ENCODE measurements around the gene TMEM132C.

TMEM132C gene

DNA sequence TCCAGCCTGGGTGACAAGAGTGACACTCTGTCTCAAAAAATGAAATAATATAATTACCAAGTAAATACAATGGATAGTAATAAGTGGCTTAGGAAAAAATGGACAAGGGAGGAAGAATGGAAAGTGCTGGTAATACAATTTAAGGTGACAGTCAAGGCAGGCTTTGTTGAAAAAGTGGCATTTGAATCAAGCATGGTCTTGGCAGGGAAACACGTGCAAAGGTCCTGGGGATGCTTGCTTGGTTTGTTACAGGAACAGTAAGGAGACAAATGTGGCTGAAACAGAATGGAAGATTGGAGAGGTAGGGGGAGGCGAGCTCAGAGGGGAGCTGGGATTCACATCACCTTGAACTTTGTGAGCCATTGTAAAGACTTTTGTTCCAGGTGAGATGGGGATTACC lies 153.2 kb downstream of the TMEM132C start:
- no peak for DNase-seq (ENCODE audit: low spot score)

DNA sequence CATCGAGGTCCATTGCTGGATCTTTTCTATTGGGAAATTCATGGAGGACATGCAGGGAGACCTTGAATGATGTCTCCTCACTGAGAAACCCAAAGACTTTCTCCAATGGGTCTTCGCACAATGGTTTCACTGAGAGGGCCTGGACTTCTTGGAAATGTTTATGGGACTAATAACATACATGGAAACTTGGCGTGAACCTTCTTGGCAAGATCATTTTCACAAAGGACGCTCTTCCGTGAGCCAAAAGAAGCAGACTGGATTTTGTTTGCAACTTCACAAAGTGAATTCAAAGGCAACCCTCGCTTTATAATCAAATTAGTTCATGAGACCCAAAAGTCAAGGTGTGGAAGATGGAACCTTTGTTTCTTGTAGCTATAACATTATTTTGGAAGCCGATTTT lies 154.4 kb downstream of the TMEM132C start:
- no peak for DNase-seq (ENCODE audit: low spot score)

DNA sequence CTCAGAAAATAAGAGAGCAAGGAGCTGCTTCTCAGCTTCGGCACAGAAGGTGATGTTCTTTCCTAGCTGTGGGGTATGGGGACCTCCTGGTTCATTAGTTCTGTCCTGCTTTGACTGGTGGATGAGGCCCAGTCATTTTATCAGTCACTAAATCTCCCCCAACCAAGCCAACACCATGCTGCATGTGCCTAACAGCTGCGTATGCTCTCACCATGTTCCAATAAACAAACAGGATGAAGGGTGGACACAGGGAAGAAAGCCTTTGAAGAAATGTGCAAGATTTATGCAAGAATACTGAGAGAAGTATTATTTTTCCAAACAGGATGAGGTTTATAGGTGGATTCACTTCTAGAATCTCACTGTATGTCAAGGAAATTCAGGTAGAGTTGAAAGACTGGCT lies 156.2 kb downstream of the TMEM132C start:
- DNase-seq (ENCODE audit: low spot score), result no peak

DNA sequence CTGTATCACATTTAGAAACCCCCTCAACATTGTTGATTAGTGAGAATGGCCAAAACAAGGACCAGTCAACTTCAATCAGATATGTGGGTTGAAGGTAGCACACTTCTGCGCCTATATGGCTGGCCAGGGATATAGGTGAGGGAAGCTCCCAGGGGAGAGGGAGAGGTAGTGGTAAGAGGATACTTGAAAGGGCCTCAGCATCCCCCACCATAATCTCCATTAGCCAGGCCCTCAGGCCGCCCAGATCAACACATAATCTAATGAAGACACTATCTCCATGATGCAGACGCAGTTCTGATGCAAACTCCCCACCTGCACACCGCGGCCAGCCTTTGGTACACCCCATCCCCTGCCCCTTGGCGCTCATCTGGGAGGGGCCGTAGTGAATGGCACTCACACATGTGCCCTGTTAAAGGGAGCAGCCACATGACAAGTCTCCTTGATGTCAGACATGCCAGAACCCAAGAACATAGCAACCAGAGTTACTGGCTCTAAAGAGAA lies 158.0 kb downstream of the TMEM132C start:
- no peak for DNase-seq (ENCODE audit: low spot score)

DNA sequence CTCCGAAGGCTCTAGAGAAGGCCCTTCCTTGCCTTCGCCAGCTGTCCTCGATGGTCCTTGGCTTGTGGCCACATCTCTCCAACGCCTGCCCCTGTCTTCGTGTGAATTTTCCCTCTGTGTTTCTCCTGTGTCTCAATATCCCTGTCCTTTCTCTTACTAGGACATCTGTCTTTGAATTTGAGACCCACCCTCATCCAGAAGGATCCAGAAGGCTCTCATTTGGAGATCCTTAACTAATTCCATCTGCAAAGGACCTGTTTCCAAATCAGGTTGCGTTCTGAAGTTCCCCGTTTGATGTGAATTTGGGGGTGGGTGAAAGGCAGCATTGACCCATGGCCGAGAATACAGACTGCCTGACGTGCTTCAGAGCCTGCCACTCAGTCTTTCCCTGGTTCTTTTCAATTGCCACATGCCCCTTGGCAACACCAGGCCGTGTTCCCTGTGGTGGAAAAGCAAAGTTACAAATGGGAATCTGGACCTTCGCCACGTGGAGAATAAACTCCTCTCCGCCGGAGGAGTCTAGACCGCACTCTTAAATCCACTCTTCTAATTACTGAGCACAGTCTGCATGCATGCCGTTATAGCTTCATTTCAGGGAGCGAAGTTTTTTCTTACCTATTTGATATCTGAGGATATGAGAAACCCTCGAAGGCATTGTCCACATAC lies 158.8 kb downstream of the TMEM132C start:
- no peak for DNase-seq (ENCODE audit: low spot score)

DNA sequence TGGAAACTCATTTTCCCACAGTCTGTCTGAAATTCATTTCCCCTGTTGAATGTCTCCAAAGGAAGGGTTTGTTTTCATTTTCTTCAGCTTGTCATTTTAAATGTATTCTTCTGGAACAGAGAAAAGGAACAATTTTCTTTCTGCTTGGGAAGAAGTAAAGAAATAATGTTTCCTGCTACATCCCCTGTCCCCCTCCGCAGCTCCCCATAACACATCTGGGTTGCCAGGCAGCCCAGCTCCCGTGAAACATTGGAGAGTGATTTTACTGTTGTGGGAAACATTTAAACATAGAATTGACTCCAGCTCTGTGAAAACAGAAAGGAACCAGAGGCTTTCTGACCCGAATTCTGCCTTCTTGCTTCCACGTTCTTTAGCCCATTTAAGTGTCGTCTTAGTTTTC lies 159.5 kb downstream of the TMEM132C start:
- DNase-seq (ENCODE audit: low spot score), result no peak

DNA sequence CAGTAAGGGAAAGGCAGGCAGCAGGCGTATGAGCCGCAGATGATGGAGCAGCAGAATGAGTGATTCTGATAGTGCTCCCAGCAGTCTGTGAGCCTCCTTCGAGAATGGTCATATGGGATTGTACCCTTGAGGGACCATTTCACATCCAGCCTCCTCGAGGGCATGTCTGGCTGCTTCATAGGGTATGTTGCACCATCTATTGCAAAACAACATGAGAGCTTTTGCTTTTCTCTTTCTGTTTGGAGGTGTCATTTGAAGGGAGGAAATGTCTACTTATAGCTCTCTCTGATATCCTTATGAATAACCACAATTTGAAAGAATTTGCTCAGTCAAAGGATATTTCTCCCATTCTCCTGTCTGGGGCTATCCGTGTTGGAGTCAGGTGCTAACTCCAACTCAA lies 172.8 kb downstream of the TMEM132C start:
- no peak for DNase-seq (ENCODE audit: low spot score)

DNA sequence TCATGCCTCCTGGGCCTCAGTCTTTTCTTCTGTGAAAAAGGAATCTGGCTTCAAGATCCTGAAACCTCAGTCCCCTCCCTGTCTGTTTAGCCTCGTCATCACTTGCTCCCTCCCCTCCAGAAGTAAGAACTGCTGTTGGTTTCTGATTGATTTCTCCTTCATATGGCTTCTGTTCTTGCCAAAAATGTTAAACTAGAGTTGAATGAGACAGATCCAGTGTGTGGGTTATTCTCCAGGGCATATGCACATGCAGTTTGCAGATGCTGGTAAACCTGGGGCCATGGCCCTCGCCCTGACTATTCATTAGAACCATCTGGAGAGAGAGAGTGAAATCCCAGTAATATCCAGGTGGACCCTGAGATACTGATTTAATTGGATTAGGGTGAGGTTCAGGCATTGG lies 175.1 kb downstream of the TMEM132C start:
- no peak for DNase-seq (ENCODE audit: low spot score)

- no peak for DNase-seq (ENCODE audit: low spot score)
These were observed 177.6 kb downstream of the TMEM132C start for GRCh38 chr12:128444598-128444997.

DNA sequence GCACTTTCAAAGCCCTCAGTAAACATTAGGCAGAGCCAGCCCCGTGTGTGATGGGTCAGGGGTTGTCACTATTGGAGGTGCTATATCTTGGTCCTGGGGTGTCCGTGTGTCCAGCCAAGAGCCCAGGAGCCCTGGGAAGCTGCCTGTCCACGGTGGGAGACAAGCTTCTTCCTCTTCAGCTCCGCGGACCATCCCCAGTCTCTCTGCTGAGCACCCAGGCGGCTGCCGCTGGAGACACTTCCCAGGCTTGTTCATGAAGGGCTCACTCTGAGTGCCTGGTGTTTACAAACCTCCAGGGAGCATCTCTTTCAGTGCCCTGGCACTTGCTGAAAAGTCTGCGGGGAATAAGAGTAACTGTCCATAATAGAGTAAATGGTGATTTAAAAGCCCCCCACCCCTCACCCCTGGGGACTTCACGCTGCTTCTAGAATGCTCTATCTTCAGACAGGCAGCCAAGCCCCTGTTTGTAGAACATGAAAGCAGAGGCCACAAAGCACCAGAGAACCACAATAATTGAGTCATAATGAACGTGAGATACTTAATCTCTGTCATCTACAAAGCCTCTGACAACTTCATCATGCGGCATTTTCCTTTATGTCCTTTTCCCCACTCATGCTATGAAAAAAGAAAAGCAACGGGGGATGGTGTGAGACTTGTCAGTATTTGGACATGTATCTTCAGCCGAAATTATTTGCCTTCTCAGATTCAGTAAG lies 178.6 kb downstream of the TMEM132C start:
- no peak for DNase-seq (ENCODE audit: low spot score)

DNA sequence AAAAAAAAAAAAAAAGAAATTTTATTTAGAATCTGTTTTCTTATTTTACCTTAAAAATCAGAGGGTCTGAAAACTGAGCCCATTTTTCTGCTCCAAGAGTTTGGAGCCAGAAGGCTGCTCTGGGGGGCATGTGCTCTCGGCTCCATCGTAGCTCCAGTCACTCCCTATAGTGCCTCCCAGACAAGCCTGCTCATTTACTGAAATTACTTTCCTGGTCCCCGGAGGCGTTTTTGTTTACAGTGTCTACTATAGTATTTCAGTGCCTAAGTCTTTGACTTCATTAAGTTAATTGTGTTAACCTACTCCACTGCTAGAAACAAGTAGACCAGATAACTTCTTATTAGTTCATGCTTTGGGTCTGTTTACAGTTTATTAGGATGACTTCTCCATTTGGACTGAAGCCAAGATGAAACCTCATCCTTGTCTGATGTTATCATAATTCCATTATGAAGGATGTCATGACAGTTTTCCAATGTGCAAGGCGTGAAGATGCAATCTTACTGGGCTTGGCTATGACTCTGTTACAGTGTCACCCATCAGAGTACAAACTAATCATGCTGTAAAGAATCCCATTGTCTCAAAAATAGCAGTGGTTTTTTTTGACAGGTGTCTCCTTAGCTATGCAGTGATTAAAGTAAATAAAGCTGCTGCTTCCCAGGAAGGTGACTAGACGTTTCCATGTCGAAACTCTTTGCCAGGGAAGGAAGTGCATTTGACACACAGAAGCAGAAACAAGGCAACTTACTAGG lies 182.3 kb downstream of the TMEM132C start:
- DNase-seq (ENCODE audit: low spot score), result no peak

- no peak for DNase-seq (ENCODE audit: low spot score)
These were observed 183.8 kb downstream of the TMEM132C start for GRCh38 chr12:128450810-128451209.

DNA sequence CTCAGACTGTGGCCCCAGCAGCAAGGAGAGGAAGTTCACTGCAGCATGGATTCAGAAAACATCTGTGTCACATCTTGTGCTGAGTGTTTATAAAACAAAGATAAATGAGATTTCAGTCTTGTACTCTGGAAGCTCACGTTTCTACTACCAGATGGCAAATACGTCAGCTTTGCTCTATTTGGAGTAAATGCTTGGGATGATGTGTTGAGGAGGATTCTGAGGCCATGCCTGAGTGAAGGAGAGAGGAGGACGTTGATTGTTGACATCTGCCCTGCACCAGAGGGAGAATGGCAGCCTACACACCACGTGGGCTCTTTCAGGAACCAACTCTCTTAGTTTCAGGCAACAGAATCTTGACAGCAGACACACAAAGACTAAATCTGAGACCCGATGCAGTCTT lies 188.9 kb downstream of the TMEM132C start:
- no peak for DNase-seq (ENCODE audit: low spot score)

GRCh38 chr12:128456922-128457321 lies 190.0 kb downstream of the TMEM132C start:
- no peak for DNase-seq (ENCODE audit: low spot score)

DNA sequence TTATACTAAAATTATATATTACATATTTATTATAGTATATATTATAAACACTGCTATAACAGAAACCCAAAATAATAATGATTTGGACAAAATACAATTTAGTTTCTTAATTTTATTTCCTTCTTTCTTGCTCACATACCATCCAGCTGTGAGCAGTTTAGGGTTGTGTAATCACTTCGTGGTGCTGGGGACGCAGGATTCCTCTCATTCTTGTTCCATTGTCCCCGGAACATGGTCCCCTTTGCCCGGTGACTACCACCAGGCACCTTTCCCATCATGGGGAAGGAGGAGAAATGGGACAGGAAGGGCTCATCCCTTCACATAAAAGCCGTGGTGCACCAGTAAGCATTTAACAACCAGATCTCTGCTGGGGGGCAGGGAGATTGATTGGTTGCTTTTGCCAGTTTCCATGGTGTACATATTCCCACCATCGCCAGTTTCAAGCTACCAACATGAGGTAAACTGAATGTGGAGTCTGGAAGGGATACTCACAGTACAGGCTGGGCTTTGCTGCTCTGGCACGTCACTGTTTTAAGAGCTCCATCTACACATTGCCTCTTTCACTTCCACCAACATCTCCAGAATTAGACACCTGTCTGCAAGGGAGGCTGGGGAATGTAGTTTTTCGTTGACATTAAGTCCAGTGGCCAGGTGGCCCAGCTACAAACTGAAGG lies 191.5 kb downstream of the TMEM132C start:
- no peak for DNase-seq (ENCODE audit: low spot score)

DNA sequence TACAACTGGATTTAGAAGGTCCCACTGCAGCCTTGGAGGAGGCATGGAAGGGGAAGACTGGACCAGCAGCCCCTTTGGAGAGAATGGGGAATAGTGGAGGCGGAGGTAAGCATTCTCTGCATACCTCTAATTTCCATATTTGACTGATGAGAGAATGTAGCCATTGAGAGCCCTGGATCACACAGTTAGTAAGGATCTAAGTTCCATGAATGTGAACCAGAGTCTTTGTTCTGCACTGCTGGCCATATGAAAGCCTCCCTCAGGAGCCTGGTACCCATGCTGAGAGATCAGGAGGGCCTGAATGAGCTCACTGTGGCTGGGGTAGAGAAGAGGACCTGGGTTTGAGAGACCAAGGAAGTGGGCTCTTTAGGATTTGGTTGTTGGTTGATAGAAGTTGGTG lies 192.1 kb downstream of the TMEM132C start:
- no peak for DNase-seq (ENCODE audit: low spot score)

- DNase-seq (ENCODE audit: low spot score), result no peak
These were observed 196.9 kb downstream of the TMEM132C start for GRCh38 chr12:128463881-128464280.

- no peak for DNase-seq (ENCODE audit: low spot score)
These were observed 200.9 kb downstream of the TMEM132C start for GRCh38 chr12:128467882-128468281.

- DNase-seq (ENCODE audit: low spot score), result no peak
These were observed 202.0 kb downstream of the TMEM132C start for GRCh38 chr12:128468926-128469325.

DNA sequence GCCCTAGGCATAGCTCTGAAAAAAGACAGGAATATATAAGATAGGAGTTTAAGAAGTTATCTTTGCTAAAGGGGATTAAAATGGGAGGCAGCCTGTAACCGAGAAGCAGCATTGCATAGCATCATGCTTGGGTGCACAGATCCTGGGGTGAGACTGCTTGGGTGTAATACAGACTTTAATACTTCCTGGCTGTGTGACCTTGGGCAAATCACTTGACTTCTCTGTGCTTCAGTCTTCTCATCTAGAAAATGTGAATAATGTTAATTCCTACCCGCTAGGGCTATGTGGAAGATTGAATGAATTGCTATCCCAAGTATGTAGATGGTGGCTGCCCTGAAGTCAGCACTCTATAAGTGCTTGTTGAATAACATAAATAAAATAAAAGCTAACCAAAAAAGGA lies 204.5 kb downstream of the TMEM132C start:
- DNase-seq (ENCODE audit: low spot score), result no peak

- DNase-seq (ENCODE audit: low spot score), result no peak
These were observed 207.9 kb downstream of the TMEM132C start for GRCh38 chr12:128474916-128475315.

DNA sequence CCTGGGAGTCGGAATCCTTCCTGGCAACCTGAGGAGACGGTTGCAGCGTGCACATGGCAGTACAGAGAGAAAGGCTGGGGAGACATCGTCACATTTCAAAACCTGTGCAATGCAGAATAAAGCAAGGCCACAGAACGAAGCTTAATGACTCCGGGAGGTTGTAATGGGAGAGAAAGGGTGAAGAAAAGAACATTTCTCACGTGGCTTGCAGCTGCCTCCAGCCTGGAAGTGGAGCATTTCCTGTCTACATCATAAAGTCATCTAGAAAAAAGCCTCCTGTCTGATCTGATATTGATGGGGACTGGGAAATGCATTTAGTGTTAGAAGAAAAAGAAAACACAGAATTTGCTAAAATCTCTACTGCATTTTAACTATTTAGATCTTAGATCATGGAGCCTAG lies 209.3 kb downstream of the TMEM132C start:
- no peak for DNase-seq (ENCODE audit: low spot score)
